Activated T-cell treated with anti-CD3 and anti-CD28 coated beads, Interleukin-2, amount 50 U/mL, for 48 hours (primary cell): ENCODE measurements around the gene ZNF337.
"Not testable (repeated sequence)": the region's sequence is repeated elsewhere in the genome, so short reads cannot be mapped to it uniquely, and the experiment has no call there.

ENCODE experiments used
- DNase-seq, 2 experiments: peaks; one replicate each; pipeline ENCODE4 v3.0.0-alpha.2; 2020

ZNF337 gene

DNA sequence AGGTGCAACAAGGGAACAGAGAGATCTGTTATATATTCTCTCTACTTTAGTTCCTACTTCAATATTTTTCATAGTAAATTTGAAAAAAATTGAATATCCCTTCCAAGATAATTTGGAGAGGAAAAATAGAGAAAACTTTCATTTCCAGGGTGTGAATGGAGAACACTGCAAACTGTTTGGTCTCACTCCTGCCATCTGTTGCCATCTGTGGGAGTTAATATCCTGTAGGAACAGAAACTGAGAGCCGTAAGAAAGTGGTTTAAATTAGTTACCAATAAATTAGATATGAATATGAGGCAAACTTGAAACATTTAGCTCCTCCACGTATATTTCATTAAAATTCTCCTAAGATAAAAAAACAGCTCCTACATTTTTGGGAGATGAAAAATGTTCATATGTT is 4.2 kb downstream of the ZNF337 start:
- DNase-seq = no peak

DNA sequence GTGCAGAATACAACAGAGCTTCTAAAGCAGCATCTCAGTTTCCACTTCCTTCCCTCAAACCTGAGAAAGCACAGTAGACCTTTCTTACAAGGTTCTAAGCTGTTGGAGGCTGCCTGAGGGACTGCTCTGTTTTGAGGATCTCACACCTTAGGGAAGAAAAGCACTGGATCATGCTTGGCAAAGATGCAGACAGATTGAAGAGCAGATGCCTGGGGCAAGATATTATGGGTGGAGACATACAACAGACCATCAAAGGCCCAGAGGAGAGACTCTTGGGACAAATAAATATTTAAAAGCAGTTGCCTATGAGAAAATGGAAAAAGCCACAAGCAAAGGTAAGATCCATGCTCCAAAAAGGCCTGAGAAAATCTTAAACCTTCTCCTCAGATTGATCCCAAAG is 6.2 kb downstream of the ZNF337 start:
- DNase-seq = no peak

DNA sequence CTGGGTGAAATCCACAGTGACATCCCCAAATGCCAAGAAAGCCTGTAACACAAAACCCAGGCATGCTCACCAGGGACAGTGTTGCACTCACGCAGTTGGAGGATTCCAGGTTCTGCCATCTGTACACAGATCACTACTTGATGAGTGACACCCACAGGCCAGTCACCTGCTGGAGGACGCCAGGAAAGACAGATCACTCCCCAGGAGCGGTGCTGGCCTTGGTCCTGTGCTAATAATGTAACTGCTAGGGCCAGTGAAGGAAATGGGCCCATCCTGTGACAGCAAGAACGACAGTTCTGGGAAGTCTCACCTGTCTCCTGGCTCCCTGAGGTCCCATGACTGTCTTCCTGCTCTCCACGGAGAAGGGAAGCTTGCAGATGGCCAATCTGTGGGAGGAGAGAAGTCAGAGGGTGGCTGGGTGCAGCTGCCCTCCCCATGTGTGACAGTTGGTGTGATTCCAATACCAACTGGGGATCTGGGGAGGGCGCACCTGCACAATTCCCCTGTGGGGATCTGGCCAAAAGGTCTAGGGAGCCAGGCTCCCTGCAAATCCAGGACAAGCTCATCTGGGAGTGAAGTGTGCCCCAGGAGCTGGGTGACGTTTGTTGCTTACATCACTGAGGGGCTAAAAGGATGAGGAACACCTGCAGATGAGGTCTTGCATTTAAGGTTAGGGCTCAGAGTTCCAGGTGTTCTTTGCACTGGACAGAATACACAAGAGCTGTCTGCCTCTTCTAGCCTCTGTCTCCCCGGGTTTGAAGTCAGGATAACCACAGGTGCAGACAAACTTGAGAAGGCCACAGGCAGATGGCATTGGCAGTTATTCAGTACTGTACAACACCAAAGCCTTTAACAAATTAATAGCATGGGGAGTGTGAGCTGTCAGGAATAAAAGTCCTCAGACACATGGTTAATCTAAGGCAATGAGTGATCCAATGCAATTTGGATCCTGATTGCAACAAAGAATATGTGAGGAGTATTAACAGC is 10.3 kb downstream of the ZNF337 start:
- no peak for DNase-seq

DNA sequence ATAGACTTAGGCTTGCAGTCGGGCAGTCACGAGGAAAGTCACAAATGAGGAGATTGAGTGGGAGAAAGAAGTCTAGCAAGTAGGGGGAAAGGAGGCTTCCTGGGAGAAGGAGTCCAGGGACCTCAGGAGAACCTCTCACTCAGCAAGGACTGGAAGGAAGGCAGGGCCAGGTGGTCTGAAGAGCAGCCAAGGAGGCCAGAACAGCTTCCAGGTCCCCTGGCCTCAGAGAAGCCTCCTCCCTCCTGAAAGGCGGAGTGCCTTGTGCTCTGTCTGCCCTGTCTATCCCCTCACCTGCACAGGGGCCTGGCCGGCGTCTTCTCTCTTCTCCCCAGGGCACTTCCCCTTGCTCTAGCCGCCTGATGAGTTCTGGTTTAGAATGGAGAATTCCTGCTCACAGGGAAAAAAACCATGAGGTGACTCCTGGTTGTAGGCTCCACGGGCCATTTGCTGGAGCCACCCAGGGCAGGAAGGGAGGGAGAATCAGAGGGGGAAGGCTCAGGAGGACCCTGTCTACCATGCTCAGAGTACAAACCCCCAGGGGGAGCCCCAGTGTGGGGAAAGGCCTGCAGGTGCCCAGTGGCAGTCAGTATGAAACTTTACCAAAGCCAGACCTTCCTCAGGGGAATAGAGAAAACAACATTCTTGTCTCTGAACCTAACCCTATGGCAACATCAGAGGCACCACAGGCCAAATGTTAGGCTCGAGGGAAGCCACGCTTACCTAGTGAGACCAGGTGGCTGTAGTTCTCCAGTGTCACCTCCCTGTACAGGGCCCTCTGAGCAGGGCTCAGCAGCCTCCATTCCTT is 11.2 kb downstream of the ZNF337 start:
- no peak for DNase-seq

DNA sequence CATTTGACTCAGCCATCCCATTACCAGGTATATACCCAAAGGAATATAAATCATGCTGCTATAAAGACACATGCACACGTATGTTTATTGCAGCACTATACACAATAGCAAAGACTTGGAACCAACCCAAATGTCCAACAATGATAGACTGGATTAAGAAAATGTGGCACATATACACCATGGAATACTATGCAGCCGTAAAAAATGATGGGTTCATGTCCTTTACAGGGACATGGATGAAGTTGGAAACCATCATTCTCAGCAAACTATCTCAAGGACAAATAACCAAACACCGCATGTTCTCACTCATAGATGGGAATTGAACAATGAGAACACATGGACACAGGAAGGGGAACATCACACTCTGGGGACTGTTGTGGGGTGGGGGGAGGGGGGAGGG is 12.8 kb downstream of the ZNF337 start:
- not testable (repeated sequence) for DNase-seq

DNA sequence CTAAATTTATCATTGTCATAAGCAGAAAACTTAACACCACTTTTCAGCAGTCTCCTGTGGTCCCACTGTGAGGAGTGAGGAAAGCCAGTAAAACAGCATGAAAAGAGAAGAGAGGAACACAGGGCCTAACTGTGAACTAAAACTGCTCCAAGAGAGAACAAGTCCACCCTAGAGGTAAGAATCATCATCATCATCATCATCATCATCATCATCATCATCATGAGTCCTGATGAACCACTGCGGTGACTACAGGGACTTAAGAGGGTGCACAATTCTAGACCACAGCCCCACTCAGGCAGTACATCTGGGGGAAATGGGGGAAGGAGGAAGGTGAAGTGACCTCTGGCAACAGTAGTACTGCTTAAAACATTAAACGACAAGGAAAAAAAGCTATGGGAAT is 13.6 kb downstream of the ZNF337 start:
- no peak for DNase-seq

DNA sequence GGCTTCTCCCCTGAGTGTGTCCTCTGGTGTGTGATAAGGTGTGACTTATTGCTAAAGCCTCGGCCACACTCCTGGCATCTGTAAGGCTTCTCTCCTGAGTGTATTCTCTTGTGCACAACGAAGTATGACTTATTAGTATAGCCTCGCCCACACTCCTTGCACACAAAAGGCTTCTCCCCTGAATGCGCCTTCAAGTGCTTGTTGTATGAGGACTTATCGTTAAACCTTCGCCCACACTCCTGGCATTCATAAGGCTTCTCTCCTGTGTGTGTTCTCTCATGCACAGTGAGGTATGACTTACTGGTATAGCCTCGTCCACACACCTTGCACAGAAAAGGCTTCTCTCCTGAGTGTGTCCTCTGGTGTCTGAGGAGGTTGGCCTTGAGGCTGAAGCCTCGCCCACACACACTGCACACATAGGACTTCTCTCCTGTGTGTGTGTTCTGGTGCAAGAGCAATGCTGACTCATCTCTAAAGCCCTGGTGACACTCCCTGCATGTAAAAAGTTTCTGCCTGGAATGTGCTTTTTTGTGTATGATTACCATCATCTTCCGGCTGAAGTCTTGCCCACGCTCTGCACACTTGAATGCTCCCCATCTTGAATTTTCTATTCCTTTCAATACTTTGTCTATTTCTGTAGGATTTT is 20.4 kb downstream of the ZNF337 start:
- DNase-seq = no peak

DNA sequence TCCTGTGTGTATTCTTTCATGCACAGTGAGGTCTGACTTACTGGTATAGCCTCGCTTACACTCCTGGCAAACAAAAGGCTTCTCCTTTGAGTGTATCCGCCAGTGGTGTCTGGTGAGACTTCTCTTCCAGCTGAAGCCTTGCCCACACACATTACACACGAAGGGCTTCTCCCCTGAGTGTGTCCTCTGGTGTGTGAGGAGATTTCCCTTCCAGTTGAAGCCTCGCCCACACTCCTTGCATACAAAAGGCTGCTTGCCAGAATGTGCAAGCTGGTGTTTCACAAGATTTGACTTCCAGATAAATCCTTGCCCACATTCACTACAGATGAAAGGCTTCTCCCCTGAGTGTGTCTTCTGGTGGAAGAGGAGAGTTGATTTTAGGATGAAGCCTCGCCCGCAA is 21.5 kb downstream of the ZNF337 start:
- no peak for DNase-seq

DNA sequence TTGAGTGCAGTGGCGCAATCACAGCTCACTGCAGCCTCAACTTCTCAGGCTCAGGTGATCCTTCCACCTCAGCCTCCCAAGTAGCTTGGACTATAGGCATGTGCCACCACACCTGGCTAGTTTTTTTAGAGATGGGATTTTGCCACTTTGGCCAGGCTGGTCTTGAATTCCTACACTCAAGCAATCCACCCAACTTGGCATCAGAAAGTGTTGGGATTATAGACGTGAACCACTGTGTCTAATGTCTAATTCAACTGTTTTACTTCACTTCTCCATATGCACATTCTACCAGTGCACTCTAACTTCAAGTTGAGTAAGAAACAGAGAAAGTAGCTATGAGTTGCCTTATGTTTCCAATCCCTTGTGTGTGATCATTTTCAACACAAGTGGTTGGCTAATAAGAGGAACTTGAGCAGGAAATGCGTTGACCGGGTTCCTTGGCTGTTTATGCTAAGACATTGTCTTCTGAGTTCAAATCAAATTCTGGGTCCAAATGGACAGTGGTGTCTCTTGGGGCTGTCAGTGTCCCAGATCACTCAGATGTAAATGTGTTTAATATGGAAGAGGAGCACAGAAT is 23.9 kb downstream of the ZNF337 start:
- DNase-seq = no peak

DNA sequence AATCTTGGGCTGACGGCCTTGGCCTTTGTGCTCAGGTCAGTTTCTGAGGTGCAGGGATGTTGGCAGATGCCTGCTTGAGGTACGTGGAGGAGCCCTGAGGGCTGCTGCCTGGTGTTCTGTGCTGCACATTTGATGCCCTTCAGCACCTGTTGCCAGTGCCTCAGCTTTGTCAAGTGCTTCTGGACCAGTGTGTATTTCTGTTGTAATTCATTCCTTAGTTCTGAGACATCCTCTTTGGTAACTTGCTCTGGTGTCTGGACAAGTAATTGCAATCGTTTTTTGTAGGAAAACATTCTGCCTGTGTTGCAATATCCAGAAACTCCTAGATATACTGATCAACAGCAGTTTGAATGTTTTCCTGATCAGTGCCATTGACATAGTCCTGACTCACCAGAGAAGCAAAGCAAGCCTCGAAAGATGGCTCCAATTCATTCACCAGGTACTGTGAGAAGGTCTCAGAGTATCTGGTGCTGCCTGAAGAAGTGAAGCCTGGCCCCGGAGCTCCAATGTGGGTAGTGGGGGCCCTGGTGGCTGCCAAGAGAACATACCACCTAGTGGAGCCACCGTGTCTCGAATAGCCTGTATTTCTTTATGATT is 26.7 kb downstream of the ZNF337 start:
- no peak for DNase-seq

DNA sequence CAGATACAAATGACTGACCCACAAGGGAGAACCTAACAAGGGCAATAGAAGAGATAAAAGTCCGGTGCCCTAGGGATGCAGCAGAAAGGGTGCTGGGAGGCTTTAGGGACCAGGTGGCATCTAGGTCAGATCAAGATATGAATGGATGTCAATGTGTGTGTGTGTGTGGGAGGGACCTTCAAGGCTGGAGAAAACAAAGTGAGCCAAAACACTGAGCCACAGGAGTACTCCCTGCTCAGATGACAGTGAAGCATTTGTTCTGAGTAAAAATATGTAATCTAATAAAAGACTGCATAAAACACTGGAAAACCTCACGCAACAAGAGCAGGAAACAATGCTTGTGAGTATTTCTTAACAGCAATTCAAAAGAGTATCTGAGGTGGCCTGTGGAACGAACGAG is 28.2 kb downstream of the ZNF337 start:
- no peak for DNase-seq

DNA sequence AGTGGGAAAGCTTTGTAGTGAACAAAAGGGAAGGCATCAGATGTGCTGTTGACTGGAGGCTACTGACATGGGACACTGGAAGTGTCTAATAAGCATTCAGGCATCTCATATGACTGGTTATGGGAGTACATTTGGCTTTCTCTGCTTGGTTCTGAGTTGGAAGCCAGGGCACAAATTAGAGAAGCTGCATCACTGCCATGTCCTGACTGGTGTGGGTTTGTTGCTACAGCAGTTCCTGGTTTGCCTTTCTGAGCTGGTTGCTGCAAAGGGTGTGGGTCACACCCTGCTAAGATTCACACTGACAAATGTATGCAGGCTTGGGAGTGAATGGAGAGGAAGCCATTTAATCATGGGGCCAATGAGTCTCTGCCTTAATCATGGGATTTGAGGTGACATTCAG is 36.7 kb downstream of the ZNF337 start:
- DNase-seq = no peak

DNA sequence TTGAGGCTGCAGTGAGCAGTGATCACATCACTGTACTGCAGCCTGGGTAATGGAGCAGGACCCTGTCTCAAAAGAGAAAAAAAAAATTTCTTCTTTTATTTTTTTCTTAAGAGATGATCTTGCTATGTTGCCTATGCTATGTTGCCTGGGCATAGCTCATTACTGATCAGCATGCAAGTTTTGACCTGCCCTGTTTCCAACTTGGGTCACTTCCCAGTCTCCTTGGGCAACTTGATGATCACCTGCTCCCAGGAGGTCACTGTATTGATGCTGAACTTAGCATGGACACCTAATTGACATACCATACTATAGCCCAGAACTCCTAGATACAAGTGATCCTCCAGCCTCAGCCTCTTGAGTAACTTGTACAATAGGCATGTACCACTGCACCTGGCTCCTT is 42.2 kb downstream of the ZNF337 start:
- DNase-seq = no peak

DNA sequence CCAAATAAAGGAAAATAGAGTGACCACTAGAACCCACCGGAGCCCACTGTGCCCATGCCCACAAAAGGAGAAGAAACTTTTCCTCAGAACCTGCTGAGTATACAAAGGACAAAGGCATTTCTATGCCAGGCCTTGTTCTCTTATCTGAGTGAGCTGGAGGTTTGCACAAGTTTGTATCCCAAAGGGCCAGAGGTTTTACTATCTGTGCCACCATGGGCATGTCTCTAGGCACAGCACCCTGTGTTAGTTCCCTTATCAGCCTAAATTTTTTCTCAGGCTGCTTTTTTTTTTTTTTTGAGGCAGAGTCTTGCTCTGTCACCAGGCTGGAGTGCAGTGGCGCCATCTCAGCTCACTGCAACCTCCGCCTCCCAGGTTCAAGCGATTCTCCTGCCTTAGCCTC is 43.8 kb downstream of the ZNF337 start:
- DNase-seq = not testable (repeated sequence)

DNA sequence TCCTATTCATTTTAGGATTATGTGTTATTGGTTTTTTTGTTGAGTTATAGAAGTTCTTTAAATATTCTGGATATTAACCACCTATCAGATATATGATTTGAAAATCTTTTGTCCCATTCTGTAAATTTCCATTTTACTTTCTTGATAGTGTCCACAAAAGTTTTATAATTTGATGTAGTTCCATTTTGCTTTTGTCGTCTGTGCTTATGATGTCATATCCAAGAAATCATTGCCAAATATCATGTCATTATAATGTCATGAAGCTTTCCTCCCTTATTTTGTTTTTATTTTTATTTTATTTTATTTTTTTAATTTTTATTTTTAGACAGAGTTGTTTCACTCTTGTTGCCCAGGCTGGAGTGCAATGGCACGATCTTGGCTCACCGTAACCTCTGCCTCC is 51.8 kb downstream of the ZNF337 start:
- no peak for DNase-seq

DNA sequence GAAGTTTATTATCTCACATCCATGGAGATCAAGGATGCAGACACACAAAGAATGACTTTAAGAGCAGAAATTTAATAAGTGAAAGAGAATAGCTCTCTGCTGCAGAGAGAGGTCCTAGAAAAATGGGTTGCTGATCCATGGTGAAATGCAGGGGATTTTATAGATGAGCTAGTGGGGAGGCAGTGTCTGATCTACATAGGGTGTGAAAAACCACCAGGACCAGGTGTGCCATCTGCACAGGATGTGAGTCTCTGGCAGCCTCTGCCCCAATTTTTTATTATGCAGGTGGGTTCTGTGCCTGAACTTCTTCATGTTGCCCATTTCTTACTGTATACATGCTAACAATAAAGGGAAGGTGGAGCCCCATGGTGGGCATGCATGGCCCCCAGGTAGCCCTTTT is 52.9 kb downstream of the ZNF337 start:
- no peak for DNase-seq

DNA sequence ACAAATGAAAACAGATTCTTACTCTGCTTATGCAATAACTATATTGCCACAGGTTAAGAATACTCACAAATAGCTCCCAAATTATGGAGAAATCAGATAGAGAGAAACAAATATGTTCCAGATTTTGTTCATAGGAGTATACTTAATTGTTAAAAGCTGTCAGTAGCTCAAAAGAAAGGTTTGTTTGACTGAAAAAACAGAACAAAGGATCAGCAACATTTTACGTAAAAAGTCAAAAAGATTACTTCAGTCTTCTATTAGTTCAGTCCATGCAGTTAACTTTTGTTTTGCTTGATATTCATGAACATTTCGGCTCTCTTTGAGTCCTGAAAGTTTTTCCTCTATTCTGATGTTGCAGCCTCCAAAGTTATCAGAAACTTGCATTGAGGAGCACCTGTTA is 59.4 kb downstream of the ZNF337 start:
- no peak for DNase-seq

DNA sequence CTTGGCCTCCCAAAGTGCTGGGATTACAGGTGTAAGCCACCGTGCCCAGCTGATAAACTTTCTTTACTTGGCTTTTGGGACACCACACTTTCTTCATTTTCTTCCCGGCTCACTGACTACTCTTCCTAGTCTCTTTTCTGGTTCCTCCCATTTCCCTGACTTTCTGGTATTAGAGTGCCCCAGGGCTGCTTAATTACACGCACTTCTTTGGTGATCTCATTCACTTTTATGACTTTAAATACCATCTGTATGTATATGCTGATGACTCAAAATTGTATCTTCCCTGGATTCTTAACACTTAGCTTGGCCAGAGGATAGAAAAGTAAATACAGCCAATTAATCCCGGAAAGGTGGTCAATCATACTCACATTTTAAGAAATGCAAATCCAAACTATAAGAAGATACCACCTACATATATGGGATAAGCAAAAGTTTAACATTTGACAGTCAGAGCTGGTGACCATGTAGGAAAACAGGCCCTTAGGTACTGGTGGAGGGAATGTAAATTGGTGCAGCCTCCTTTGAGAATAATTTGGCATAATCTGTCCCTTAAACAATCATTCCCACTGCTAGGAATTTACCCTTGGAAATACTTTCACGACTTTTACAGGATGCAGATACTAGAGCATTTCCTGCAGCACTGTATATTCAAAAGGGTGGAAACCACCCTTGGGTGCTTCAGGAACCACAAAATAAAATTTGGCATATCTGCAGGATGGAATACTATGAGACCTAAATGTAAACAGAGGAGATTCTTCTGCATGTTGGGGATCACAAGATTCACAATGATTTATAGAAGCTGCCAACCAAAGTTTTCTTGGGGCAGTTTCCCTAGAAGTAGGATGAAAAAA is 63.5 kb downstream of the ZNF337 start:
- no peak for DNase-seq

DNA sequence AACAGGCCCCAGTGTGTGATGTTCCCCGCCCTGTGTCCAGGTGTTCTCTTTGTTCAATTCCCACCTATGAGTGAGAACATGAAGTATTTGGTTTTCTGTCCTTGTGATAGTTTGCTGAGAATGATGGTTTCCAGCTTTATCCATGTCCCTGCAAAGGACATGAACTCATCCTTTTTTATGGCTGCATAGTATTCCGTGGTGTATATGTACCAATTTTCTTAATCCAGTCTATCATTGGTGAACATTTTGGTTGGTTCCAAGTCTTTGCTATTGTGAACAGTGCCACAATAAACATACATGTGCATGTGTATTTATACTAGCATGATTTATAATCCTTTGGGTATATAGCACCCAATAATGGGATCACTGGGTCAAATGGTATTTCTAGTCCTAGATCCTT is 66.0 kb downstream of the ZNF337 start:
- not testable (repeated sequence) for DNase-seq

DNA sequence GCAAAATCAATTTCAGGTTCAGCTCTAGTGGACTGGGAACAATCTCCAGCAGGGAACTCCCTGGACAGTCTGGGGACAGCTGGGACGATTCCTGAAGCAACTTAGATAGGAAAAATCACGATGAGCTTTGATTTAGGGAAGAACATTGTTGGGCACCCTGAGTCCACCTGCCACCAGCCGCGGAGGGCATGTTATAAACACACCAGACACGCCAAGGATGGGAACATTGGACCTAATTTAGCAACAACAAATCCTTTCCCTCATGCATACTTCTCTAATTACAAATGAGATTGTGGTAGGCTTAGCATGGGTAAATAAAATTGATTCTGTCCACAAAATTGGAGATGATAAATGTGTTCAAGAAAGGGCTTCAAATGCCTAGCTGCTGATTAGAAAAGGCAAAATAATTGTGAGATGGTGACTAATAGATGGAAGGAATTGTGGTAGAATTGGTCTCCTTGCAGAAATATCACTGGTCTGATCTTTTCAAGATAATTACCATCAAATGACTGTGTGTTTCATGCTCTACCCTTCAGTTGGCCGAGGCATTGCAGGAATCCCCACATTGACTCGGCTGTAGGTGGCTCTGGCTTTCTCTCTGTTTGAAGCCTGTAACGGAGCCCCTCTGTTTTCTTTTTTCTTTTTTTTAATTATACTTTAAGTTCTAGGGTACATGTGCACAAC is 66.7 kb downstream of the ZNF337 start:
- no peak for DNase-seq

DNA sequence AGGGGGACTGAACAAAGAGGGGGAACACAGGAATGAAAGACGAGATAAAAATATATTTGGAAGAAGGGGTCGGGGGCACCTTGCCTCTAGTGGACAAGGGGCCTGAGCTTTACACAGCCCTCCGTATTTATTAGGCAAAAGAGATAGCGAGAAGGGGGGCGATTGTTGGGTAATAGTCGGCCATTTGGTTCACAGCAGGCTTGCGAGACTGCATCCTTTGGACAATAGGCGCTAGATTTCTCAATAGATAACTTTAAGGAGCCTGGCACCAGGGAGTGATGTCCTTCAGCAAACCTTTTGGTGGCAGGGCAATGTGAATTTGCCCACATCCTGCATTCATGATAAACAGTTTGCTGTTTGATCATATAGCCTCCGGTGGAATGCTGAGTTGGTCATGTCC is 69.9 kb downstream of the ZNF337 start:
- no peak for DNase-seq
